ENCODE measurements around the gene TP53. TPM values are rescaled to one million over a fixed set of nuclear protein-coding genes. Genes with fewer than 3 reads are reported as not detected.
A peak's percentile ranks its signal among the peaks of the same experiment; 100 is the strongest.
"Not testable (repeated sequence)": the region's sequence is repeated elsewhere in the genome, so short reads cannot be mapped to it uniquely, and the experiment has no call there.

TP53 gene
- polyA plus RNA-seq, 3 donors: 16.2 to 35.1 (median 25.8) TPM

DNA sequence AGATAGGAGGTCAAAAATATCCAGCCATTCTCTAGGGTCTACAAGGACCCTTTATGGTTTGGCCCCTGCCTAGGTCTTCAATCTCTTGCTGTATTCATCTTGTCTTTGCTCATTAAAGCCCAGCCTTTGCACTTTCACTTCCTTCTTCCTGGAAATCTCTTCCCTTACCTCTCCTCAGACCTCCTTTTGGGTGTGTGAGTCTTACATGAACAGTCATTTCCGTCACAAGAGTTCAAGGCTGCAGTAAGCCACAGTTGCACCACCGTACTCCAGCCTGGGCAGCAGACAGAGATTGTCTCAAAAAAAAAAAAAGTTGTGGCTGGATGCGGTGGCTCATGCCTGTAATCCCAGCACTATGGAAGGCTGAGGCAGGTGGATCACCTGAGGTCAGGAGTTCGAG lies 42.5 kb downstream of the TP53 start:
- Mint-ChIP-seq H3K4me1 (peaks cover 48% of the 10 kb centered on the region), H3K27ac (peak overlapping the region; percentile 86 to 95 (median 93)), H3K9me3 (peaks cover 0 to 12% (median 4%) of the 10 kb centered on the region in 7 donors), H3K36me3 (peaks cover 3 to 6% of the 10 kb centered on the region in 2 donors), H3K27me3 (ENCODE audit: low read depth in 3 of 3) (peaks cover 6 to 16% (median 9%) of the 10 kb centered on the region in 3 donors), H3K4me3 (peak overlapping the region in 1 of 2 donors; percentile 23)
- intact Hi-C loops (cut with micrococcal nuclease): no loop called here
- peaks cover 0 to 1% of the 10 kb centered on the region in 2 donors for H3K27me3 ChIP-seq (ENCODE audit: control insufficient read depth in 2 of 2, insufficient read depth in 2 of 2, low read length in 2 of 2)
- H3K79me2 ChIP-seq (ENCODE audit: insufficient read depth, low read length): no peaks in the 10 kb centered on the region
- no peak overlapping the region for H2AFZ ChIP-seq (ENCODE audit: insufficient read depth, low read depth, low read length, poor library complexity, severe bottlenecking)
- H3K27ac ChIP-seq (ENCODE audit: low read depth in 1 of 2, low read length in 2 of 2): peak overlapping the region; percentile 48 to 65
- H3K36me3 ChIP-seq (replicated peaks in 1 of 2; ENCODE audit: control insufficient read depth in 1 of 2, insufficient read depth in 2 of 2, low read length in 2 of 2): no peaks in the 10 kb centered on the region
- 28% methylated on average over 3 of the region's 4 CpGs for WGBS (ENCODE audit: insufficient coverage)
- H3K4me2 ChIP-seq (replicated peaks; ENCODE audit: extremely low read depth, low read length, poor library complexity, severe bottlenecking): peak overlapping the region; percentile 2
- no peaks in the 10 kb centered on the region for H3K9me3 ChIP-seq (replicated peaks in 1 of 2; ENCODE audit: control insufficient read depth in 1 of 2, insufficient read depth in 1 of 2, low read length in 2 of 2)
- H3K9ac ChIP-seq (ENCODE audit: insufficient read depth, low read length, poor library complexity, severe bottlenecking): no peak overlapping the region
- H3K4me1 ChIP-seq (ENCODE audit: control insufficient read depth in 1 of 2, insufficient read depth in 2 of 2, low read length in 2 of 2): peaks cover 37 to 46% of the 10 kb centered on the region in 2 donors
- DNase-seq: peak; percentile 87 to 94 (median 92)
- H3K4me3 ChIP-seq (replicated peaks in 1 of 3; ENCODE audit: low read depth in 2 of 3, low read length in 3 of 3): peak overlapping the region in 1 of 3 experiments; percentile 3
- TF ChIP-seq, protein P1, sequence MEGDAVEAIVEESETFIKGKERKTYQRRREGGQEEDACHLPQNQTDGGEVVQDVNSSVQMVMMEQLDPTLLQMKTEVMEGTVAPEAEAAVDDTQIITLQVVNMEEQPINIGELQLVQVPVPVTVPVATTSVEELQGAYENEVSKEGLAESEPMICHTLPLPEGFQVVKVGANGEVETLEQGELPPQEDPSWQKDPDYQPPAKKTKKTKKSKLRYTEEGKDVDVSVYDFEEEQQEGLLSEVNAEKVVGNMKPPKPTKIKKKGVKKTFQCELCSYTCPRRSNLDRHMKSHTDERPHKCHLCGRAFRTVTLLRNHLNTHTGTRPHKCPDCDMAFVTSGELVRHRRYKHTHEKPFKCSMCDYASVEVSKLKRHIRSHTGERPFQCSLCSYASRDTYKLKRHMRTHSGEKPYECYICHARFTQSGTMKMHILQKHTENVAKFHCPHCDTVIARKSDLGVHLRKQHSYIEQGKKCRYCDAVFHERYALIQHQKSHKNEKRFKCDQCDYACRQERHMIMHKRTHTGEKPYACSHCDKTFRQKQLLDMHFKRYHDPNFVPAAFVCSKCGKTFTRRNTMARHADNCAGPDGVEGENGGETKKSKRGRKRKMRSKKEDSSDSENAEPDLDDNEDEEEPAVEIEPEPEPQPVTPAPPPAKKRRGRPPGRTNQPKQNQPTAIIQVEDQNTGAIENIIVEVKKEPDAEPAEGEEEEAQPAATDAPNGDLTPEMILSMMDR (IDR thresholded peaks at IDR 0.05): no peak
- H4K20me1 ChIP-seq (ENCODE audit: insufficient read depth, low read length): no peaks in the 10 kb centered on the region

DNA sequence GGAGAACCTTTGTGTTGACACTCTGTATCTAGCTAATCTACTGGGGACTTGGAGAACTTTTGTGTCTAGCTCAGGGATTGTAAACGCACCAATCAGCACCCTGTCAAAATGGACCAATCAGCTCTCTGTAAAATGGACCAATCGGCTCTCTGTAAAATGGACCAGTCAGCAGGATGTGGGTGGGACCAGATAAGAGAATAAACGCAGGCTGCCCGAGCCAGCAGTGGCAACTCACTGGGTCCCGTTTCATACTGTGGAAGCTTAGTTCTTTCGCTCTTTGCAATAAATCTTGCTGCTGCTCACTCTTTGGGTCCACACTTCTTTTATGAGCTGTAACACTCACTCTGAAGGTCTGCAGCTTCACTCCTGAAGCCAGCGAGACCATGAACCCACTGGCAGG lies 45.7 kb downstream of the TP53 start:
- H3K4me2 ChIP-seq (replicated peaks; ENCODE audit: extremely low read depth, low read length, poor library complexity, severe bottlenecking): not testable (repeated sequence)

More for the DNA sequence above, 45.7 kb downstream of the TP53 start:
- H3K27me3 Mint-ChIP-seq (ENCODE audit: low read depth in 3 of 3); H4K20me1 ChIP-seq (ENCODE audit: insufficient read depth, low read length); H3K27ac ChIP-seq (ENCODE audit: low read depth in 1 of 2, low read length in 2 of 2); H3K9me3 ChIP-seq (replicated peaks in 1 of 2; ENCODE audit: control insufficient read depth in 1 of 2, insufficient read depth in 1 of 2, low read length in 2 of 2); H3K79me2 ChIP-seq (ENCODE audit: insufficient read depth, low read length); DNase-seq; H3K36me3 ChIP-seq (replicated peaks in 1 of 2; ENCODE audit: control insufficient read depth in 1 of 2, insufficient read depth in 2 of 2, low read length in 2 of 2); intact Hi-C loops (cut with micrococcal nuclease); H3K36me3 Mint-ChIP-seq; H3K9ac ChIP-seq (ENCODE audit: insufficient read depth, low read length, poor library complexity, severe bottlenecking); H2AFZ ChIP-seq (ENCODE audit: insufficient read depth, low read depth, low read length, poor library complexity, severe bottlenecking); H3K27me3 ChIP-seq (ENCODE audit: control insufficient read depth in 2 of 2, insufficient read depth in 2 of 2, low read length in 2 of 2); H3K4me3 ChIP-seq (replicated peaks in 1 of 3; ENCODE audit: low read depth in 2 of 3, low read length in 3 of 3): not testable (repeated sequence)
- Mint-ChIP-seq H3K9me3 (peaks cover 0 to 12% (median 4%) of the 10 kb centered on the region in 7 donors), H3K4me1 (peaks cover 42% of the 10 kb centered on the region), H3K4me3 (peak overlapping the region in 1 of 2 donors; percentile 14), H3K27ac (peak overlapping the region in 1 of 7 donors; percentile 19)
- peaks cover 28 to 36% of the 10 kb centered on the region in 2 donors for H3K4me1 ChIP-seq (ENCODE audit: control insufficient read depth in 1 of 2, insufficient read depth in 2 of 2, low read length in 2 of 2)
- WGBS (ENCODE audit: insufficient coverage): 67% methylated on average over 7 of the region's 7 CpGs

Measured in CD14-positive monocyte (primary cell).